HG03135 (cell line): Measurements from ENCODE around the gene RPTOR.
"Not testable (repeated sequence)": the region's sequence is repeated elsewhere in the genome, so short reads cannot be mapped to it uniquely, and the experiment has no call there.

ENCODE experiments used
- ATAC-seq: cut with Tn5 transposase; IDR thresholded peaks from one replicate; pipeline ENCODE4 v1.9.1; 2021; ENCODE audit warnings: mild to moderate bottlenecking, moderate library complexity; ENCODE audit not compliant: unreplicated experiment

The RPTOR gene

DNA sequence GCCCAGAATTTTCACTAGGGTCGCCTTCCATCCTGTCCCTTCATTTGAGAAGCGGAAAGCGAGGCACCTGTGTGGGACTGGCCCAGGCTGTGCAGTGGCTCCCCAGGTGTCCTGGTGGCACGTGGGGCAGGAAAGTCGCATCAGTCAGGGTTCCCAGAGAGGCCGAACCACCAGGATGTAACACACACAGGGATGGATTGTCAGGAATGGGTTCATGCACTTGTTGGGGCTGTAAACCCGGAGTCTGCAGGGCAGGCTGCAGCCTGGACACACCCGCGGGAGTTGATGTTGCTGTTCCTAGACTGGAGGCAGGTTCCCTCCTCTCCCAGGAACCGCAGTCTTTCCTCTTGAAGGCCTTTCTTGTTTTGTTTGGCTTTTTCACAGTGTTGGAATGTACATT, 30.7 kb upstream of the RPTOR start:
- ATAC-seq: no peak

DNA sequence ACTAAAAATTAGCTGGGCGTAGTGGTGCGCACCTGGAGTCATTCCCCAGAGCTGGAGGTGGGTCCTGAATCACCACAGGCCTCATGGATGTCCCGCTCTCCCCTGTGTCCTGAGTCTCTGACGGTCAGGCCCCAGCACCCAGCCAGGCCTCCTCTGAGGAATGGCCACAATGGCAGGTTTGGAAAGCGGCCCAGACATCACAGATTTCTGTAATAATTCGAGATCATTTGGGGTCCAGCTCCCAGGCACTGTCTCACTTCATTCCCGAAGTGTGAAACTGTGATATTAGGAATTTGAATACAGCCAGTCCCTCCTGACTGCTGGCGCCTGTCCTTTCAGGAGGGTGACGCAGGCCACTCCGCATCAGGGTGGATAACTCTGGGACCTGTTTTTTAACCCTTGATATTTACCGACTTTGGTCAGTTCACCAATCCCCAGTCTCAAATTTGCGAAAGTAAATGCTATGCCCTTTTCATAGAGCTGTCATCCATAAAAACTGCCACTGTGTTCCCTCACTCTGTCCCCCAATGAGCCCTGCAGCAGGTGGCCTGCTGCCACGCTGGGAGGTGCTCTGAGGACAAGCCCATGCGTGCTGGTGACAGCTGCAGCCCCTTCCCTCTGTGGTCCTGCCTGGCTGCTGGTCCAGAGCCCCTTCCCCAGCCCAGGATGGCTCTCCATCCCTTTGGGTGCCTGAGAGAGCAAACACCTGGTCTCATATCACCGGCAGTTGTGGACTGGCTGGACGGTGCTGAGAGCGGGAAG, 28.3 kb upstream of the RPTOR start:
- no peak for ATAC-seq

DNA sequence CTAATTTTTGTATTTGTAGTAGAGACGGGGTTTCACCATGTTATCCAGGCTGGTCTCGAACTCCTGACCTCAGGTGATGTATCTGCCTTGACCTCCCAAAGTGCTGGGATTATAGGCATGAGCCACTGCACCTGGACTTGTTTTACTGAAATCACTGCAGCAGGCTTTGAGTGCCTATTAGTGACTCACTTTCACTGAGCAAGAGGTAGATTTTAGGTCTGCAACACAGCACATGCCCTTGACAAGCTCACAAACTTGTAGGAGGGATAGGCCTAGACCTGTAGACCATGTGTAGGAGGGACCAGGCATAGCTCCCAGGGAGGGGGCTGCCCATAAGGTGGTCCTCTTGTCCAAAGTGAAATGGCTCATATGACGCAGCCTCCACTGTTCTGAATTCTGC, 27.0 kb upstream of the RPTOR start:
- ATAC-seq: no peak

DNA sequence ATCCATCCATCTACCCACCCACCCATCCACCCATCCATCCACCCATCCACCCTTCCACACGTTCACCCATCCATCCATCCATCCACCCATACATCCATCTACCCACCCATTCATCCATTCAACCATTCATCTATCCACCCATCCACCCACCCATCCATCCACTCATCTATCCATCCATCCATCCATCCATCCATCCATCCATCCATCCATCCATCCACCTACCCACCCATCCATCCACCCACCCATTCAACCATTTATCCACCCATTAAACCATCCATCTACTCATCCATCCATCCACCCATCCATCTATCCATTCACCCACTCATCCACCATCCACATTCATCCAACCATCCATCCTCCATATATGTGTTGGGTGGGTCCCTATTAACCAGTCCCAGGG, 26.2 kb upstream of the RPTOR start:
- no peak for ATAC-seq

DNA sequence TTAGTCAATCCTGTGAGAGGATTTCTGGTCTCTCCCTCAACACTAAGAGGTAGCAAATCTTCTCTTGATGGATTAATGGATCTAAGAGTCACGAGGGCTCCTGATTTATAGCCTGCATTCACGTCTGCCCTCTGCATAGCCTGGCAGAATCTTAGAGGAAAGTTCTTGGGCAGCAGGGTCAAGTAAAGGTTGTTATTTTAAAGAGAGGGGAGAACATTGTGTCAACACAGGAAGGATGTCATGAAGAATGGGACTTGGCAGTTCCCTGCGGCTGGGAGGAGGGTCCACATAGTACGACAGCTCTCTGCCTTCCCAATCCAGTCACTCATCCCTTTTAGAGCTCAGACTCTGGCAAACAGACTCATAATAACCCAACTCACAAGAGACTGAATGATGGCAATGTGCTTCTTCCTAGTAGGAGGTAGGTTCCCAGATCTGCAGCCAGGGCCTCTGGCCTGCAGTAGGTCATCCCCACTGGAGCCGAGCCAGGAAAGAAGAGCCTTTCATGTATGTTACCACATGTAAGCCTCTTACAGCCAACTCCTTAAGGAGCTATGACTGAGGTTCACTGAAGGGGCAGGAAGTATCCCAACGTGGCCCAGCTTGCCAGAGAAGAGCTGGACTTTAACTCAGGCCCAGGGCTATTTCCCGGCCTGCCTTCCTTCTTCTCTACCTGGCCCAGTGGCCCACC, 25.4 kb upstream of the RPTOR start:
- ATAC-seq: no peak

DNA sequence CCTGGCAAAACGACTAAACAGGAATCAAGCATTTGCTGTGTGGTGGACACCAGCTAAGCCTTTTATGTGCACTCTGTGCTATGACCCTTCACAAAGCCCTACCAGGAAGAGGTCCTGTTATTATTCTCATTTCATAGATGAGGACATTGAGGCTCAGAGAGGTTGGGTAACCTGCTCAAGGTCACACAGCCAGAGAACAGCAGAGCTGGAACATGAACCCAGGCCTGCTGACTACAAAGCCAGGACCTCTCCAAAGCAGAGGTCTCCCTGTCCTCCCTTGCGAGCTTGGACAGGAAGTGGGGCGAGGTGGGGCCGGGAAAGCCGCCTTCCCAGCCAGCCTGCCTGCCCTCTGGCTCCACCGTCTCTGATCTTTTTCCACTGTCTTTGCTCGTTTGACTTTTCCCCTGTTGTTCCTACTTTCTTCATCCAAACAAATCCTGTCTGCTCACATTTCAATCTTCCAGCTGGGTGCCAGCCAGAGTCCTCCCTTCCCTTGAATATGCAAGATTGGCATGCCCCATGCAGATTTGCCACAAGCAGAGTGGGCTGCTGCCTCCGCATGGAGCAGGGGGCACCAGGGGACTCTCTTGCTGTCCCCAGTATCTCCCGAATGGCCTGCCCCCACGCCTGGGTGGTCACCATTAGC, 23.7 kb upstream of the RPTOR start:
- no peak for ATAC-seq

DNA sequence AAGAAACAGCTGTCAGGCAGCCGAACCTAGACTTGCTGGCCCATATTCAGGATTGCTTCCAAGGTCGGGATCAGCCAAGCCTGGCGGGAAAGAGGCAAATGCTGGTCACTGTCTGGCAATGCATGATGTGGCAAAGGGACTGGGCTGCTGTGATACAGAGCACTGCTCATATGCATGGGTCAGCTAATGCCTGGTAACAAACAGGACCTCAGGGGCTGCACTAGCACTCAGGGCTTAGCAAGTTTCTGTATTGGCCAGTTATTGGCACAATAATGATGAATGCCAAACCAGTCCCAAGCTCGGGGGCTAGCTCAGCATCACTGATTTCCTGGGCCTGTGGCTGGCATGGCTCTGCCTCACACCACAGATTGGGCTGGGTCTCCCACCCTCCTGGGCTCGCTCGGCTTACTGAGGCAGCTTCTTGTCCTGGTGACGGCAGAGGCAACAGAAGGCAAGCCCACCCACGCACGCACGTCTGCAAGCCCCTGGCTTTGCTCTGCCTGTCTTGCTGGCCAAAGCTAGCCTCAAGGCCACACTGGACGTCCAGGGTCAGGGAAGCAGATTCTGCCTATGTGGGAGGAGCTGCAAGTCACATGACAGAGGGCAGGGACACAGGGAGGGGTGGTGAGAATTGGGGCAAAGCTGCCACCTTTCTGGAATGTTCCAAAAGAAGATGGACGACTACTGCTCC, 21.4 kb upstream of the RPTOR start:
- ATAC-seq: no peak

DNA sequence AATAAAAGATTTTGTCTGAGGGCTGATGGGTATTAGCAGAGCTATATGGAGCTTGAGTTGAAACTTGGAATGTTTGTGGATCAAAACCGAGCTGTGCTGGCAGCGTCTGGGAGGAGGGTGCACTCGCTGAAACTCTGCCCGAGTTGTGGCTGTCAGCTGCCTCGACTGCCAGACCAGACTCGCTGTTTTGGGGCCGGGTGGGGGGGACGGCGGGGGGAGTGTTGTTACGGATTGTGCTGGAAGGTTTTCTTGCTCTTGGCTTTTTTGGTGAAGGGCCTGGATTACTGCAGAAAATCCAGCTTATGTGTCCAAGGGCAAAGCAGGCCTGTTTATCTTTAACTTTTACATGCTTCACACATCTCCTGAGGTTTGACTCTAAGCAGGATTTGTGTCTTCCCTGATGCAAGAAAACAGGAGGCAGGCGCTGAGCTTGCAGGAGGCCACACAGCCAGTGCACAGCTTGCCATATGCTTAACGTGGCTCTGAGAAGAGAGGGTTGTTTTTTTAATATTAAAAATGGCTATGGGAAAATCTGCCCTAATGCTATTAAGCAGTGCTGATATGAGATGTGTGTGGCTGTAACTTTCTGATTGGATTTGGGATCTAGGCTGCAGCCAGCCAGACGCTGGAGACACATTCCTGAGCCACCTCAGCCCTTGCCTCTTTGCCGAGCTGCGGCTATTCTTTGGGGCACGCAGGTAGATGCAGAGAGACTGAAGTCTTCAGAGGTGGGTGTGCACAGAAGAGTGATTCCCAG, 20.5 kb upstream of the RPTOR start:
- no peak for ATAC-seq

DNA sequence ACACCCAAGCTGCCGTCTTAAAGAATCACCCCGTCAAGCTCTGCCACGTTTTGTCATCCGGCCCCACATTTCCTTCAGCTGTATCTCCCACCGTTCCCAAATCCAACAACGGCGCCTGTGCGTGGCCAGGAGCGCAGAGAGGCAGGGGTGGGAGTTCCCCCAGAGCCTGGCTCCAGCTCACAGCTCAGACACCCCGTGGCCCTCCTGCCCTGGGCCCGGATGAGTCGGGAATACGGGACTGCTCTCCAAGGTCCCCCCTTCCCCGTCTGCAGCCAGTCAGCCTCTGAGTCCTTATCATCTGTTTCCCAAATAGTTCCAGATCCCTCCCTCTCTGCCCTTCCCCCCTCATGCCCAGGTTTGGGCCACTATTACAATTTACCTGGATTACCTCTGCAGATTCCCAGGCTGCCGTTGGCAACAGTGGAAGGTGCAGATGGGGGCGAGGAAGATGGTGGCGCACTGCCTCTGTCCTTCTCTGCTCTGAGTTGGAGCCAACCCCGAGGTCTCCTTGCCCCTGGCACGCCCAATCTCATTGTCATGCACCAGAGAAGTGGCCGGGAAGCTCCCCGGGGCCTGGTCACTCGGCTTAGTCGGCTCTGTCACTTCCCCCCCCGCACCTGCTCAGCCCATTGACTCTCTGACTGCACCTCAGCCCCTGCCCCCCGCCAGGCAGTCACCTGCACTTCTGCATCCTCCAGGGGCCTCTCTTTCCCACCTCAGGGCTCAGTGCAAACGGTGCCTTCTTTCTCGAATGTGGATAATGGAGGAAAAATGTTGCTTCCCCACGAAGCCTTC, 18.3 kb upstream of the RPTOR start:
- no peak for ATAC-seq

DNA sequence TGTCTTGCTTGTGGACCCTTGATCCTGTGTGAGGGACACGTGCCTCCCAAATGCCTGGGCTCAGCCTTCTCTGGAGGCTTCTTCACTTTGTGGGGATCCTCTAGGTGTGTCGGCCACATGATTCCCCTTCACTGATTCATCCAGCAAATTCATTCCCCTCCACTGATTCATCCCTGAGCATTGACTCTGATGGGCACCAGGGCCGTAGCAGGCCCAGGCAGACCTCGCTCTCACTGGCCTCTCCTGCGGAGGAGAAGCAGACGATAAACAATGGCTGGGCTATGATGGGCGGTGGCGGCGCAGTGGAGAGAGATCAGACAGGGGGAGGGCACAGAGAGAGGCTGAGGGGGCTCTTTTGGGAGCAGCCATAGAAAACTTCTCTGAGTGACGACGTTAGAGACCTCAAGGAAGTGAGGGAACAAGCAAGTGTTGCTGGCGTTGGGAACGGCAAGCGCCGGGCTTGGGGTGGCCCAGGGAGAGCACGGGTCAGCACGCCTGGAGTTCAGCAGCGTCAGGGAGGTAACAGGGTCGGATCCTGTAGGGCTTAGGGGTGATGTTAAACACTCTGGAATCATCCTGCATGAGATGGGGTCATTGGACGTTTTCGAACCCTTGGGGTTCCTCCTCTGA, 17.5 kb upstream of the RPTOR start:
- no peak for ATAC-seq

DNA sequence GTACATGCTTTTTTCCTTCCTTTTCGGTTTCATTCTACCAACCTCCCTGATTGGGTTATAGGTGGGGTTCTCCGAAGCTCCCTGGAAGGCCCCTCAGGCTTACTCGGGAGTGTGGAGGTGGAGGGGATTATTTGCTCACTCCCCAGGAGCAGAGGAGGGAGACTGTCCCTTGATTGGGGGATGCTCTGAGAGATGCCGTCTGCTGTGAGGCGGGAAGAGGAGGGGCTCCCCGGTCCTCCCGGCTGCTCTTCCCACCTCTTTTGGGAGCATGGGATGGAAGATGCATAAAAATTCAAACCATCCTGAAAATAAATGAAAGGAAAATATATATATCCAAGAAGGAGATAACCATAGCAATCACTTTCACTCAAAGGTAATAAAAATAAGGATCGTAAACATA, 16.1 kb upstream of the RPTOR start:
- ATAC-seq: no peak

DNA sequence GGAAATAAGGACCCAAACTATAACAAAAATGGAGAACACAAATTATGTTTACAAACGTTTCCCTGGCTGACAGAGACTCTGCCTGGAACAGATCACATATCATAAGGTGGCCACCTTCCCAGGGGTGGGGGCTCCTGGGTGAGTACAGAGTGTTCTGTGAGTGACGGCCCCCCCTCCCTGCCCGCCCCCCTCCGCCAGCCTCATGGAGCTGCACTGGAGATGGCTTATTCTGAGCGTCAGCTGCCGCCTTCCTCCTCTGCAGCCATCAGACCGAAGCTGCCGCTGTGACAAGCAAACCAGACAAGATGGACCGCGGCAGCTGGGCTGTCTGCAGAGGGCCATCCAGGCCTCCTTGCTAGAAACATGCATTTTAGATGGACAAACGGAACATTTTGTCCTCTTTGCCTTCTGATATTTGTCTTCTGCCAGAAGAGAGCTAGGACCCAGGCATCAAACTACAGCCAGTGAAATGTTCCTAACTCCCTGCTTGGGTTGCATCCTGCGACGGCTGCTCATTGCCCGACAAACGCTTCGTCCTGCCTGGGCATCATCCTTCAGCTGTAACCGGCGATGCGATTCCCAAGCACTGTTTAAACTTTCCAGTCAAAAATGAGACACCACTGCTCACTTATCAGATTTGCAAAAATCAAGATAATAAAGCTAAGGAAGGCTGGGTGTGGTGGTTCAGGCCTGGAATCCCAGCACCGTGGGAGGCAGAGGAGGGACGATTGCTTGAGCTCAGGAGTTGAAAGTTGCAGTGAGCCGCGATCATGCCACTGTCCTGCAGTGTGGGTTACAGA, 15.3 kb upstream of the RPTOR start:
- ATAC-seq: no peak

DNA sequence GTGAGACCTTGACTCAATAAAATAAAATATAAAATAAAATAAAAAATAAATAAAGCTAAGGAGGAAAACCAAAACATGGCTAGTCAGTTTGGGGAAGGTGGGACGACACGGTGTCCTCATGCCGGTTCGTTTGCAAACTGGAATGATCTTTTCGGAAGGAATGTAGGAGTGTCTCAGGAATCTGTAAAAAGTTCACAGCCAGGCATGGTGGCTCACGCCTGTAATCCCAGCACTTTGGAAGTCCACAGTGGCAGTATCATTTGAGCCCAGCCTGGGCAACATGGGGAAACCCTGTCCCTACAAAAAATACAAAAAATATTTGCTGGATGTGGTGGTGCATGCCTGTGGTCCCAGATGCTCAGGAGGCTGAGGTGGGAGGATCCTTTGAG, 14.7 kb upstream of the RPTOR start:
- ATAC-seq: no peak

DNA sequence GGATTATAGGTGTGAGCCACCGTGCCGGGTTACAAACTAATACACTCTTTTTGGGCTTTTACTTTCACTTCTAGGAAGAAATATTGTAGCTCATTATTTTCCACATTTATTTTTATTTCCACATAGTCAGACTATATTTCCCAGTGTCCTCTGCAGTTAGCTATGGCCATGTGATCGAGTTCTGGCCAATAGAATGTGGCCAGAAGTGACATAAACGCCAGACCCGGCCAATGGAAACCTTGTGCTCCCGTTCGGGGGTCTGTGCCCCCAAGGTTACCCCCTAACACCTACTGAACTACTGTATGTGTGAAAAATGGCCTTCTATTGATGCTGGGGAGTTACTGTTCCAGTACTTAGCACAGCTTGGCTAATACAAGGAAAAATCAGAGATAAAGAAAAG, 13.2 kb upstream of the RPTOR start:
- ATAC-seq: no peak

DNA sequence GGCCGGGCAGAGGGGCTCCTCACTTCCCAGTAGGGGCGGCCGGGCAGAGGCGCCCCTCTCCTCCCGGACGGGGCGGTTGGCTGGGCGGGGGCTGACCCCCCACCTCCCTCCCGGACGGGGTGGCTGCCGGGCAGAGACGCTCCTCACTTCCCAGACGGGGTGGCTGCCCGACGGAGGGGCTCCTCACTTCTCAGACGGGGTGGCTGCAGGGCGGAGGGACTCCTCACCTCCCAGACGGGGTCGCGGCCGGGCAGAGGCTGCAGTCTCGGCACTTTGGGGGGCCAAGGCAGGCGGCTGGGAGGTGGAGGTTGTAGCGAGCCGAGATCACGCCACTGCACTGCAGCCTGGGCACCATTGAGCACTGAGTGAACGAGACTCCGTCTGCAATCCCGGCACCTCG, 7.3 kb upstream of the RPTOR start:
- ATAC-seq: not testable (repeated sequence)

DNA sequence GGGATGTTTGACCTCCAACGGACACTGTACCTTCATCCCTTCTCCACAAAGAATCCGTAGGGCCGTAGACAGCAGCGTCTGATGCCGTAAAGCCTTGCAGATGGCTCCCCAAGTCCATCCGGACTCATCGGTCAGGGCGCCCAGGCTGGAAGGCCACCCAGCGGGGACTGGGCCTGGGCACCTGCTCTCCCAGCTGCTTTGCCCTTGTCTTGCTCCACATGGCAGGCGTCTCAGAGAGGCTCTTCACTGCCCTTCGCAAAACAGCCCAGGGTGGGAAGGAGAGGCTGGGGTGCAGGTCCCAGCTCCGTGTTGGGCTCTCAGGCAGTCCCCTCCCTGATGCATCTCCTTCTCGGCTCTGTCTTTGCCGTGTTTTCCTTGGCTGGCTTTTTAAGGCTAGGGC, 6.2 kb upstream of the RPTOR start:
- no peak for ATAC-seq

DNA sequence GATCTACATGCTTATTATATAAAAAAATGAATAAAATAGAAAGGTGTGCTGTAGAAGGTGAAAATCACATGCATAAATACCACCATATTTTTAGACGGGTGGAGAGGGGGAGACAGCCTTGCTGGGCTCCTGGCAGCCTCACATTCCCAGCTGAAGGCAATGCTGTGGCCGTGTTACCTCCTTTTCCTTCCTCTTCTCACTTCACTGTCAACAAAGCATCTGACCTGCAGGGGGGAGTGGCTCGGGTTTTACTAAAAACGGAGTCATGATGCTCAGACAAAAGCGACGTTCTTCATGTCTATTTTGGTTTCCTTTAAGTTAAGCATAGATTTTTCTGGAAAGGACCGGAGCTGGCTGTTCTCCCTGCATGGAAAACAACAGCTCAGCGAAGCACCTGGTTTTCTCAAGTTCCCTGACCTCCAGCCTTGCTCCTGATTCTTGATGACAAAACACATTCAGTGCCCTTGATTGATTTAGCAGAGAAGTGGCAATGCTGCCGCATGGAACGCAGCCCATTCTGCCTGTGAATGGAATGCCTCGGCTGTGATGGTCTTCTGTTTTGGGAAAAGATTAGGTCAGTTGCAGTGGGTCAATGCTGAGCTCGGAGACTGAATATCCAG, 5.5 kb upstream of the RPTOR start:
- no peak for ATAC-seq

DNA sequence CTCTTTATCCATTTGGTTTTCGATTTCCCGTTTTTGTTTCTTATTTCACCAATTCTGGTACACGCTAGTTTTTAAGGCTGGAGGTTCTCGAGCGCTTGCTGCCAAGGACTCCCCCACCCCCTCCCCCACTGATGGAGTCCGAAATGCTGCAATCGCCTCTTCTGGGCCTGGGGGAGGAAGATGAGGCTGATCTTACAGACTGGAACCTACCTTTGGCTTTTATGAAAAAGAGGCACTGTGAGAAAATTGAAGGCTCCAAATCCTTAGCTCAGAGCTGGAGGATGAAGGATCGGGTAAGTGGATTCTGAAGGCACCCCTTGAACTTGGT, 825 bp downstream of the RPTOR start:
- no peak for ATAC-seq

DNA sequence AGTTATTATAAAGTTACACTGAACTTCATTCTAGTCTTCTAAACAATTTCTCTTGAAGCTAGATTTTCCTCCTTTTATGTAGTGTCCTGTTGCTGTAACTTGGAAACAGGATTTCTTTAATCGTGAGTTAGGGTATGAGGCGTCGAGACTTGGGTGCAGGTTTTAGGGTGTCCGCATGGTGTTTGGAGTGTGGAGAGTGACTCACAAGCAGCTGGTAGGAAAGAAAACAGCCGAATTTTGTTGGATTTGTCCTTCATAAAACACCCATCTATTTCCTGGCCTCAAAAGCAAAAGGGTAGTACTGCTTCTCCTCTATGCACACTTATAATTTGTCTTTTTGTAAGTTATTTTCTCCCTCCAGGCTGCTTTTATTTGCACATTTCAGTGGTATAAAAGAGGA, 1.6 kb downstream of the RPTOR start:
- no peak for ATAC-seq
